GM19099 (cell line): ENCODE measurements around the gene SLC24A3.

Experiments
- POLR2A ChIP-seq: IDR thresholded peaks from 3 replicates; pipeline ENCODE4 v1.6.1; 2011; ENCODE audit warnings: low read depth; ENCODE audit not compliant: insufficient read length; ENCODE audit errors: extremely low read depth

Gene SLC24A3

GRCh38 chr20:19662637-19662995, 450.2 kb downstream of the SLC24A3 start:
- TF ChIP-seq POLR2A = no peak

- no peak for TF ChIP-seq POLR2A
Measured at GRCh38 chr20:19668418-19668817, 456.0 kb downstream of the SLC24A3 start.

- TF ChIP-seq POLR2A = no peak
Measured at GRCh38 chr20:19670829-19671228, 458.4 kb downstream of the SLC24A3 start.

- no peak for TF ChIP-seq POLR2A
Measured at GRCh38 chr20:19671374-19671773, 458.9 kb downstream of the SLC24A3 start.

GRCh38 chr20:19672498-19672897, 460.1 kb downstream of the SLC24A3 start:
- no peak for TF ChIP-seq POLR2A

GRCh38 chr20:19673575-19673974, 461.1 kb downstream of the SLC24A3 start:
- no peak for TF ChIP-seq POLR2A

GRCh38 chr20:19676202-19676601, 463.8 kb downstream of the SLC24A3 start:
- no peak for TF ChIP-seq POLR2A

- no peak for TF ChIP-seq POLR2A
Measured at GRCh38 chr20:19677336-19677735, 464.9 kb downstream of the SLC24A3 start.

- TF ChIP-seq POLR2A = no peak
Measured at GRCh38 chr20:19679900-19680495, 467.6 kb downstream of the SLC24A3 start.

GRCh38 chr20:19682249-19682648, 469.8 kb downstream of the SLC24A3 start:
- TF ChIP-seq POLR2A = no peak

- TF ChIP-seq POLR2A = no peak
Measured at GRCh38 chr20:19683188-19683587, 470.7 kb downstream of the SLC24A3 start.

GRCh38 chr20:19683822-19684221, 471.4 kb downstream of the SLC24A3 start:
- TF ChIP-seq POLR2A = no peak

GRCh38 chr20:19688031-19688806, 475.8 kb downstream of the SLC24A3 start:
- TF ChIP-seq POLR2A = no peak

GRCh38 chr20:19690462-19690861, 478.0 kb downstream of the SLC24A3 start:
- no peak for TF ChIP-seq POLR2A

GRCh38 chr20:19691125-19691524, 478.7 kb downstream of the SLC24A3 start:
- TF ChIP-seq POLR2A = no peak

- TF ChIP-seq POLR2A = no peak
Measured at GRCh38 chr20:19692100-19692499, 479.7 kb downstream of the SLC24A3 start.
